Stomach smooth muscle (tissue), 2 donors: ENCODE measurements around the gene HBE1.

Experiments used
- H3K27ac ChIP-seq: one replicate; pipeline ENCODE4 v1.7.0; 2013; ENCODE audit warnings: mild to moderate bottlenecking, low read length, inconsistent platforms
- H3K27me3 ChIP-seq, 2 donors: one replicate each; pipeline ENCODE4 v1.7.0; 2013; ENCODE audit warnings: low read length in 2 of 2; ENCODE audit not compliant: insufficient read depth in 2 of 2, control insufficient read depth in 1 of 2
- H3K36me3 ChIP-seq, 2 donors: one replicate each; pipeline ENCODE4 v1.7.0; 2013; ENCODE audit warnings: low read length in 2 of 2; ENCODE audit not compliant: control insufficient read depth in 2 of 2, insufficient read depth in 2 of 2
- H3K4me1 ChIP-seq: one replicate; pipeline ENCODE4 v1.7.0; 2013; ENCODE audit warnings: low read length; ENCODE audit not compliant: control insufficient read depth, insufficient read depth
- H3K4me3 ChIP-seq, 2 donors: one replicate each; pipeline ENCODE4 v1.7.0; 2013; ENCODE audit warnings: low read length in 2 of 2
- H3K9ac ChIP-seq, 2 donors: one replicate each; pipeline ENCODE4 v1.7.0; 2013; ENCODE audit warnings: low read length in 2 of 2, mild to moderate bottlenecking in 1 of 2
- H3K9me3 ChIP-seq, 2 donors: one replicate each; pipeline ENCODE4 v1.7.0; 2013; ENCODE audit warnings: low read length in 2 of 2; ENCODE audit not compliant: control insufficient read depth in 2 of 2
- donor health status: healthy.
- donor health status: Pancreatic carcinoma.

HBE1 gene

DNA sequence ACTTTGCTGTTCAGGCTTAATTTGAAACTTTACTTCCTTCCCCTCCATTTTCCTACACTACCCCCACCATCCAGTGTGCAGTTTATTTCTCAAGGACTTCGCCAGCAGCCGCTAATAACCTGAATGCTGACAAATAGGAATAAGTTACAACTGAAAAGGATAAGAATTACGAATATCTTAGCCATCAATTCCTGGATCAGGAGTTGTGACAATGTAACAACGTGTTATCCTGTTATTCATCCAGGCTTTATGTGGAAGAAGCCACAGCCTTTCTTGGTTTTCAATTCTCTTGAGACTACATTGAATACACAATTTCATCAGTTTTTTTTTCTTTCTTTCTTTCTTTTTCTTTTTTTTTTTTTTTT lies 25.9 kb downstream of the HBE1 start:
- Histone ChIP-seq H3K27me3 (peaks cover 0 to 2% of the 10 kb centered on the region in 2 donors), H3K4me3 (no peak overlapping the region), H3K36me3 (no peaks in the 10 kb centered on the region), H3K4me1 (no peaks in the 10 kb centered on the region), H3K9me3 (no peaks in the 10 kb centered on the region), H3K9ac (no peak overlapping the region), H3K27ac (no peak overlapping the region)

DNA sequence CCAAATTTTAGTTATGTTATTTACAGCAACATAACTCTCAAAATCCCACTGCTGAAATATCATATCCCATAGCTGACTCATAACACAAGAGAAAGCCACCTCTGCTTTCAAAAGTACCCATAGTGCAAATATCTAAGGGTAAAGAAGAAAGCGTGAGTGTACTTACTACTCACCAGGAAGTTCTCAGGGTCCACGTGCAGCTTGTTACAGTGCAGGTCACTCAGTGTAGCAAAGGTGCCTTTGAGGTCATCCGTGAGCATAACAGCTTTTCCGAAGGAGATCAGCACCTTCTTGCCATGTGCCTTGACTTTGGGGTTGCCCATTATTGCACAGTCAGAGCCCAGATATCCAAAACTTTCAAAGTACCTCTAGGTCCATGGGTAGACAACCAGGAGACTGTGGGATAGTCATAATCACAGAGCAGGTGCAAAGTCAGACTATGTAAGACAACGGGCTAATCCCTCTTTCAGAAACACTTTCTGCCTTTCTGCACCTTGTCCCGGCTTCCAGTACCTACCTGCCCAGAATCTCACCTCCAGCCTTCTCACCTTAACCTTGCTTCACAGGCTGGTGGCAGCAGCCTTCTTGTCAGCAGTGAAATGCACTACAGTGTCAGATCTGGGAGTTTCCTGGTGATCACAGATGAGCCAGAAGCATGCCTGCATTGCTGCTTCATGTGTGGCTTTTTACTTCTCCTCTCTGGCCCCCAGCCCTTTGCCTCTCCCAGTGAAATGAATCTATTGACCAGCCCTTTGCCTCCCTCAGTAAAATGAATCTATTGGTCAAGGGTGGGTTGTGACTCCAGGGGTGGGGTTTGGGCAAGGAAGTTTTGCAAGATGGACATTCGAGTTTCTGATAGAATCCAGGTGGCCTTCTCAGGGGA lies 26.6 kb downstream of the HBE1 start:
- H3K27ac ChIP-seq, result no peak overlapping the region
- no peak overlapping the region for H3K9ac ChIP-seq
- no peaks in the 10 kb centered on the region for H3K9me3 ChIP-seq
- no peak overlapping the region for H3K4me3 ChIP-seq
- H3K36me3 ChIP-seq, result no peaks in the 10 kb centered on the region
- H3K27me3 ChIP-seq, result peaks cover 0 to 2% of the 10 kb centered on the region in 2 donors
- no peaks in the 10 kb centered on the region for H3K4me1 ChIP-seq

- Histone ChIP-seq H3K27me3 (peaks cover 0 to 2% of the 10 kb centered on the region in 2 donors), H3K4me3 (no peak overlapping the region), H3K27ac (no peak overlapping the region)
Measured at GRCh38 chr11:5242208-5242607, 27.5 kb downstream of the HBE1 start.

DNA sequence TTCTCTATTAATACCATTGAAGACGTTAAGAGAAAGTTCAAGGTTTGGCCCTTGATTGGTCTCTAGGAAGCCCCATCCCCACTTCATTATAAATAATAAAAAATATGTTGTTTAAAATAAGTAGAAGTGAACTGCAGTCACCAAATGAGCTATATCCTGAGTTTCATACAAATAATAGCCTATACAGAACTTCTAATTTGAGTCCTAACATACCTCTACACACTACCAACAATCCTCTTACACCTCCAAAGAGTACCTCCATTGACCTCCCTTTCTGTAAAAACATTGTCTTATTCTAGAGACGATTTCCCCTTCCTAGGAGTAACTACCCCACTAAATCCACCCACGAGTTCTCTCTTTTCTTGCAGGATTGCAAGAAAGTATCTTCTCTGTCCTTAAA lies 28.3 kb downstream of the HBE1 start:
- no peaks in the 10 kb centered on the region for H3K4me1 ChIP-seq
- H3K9me3 ChIP-seq, result no peaks in the 10 kb centered on the region
- no peaks in the 10 kb centered on the region for H3K36me3 ChIP-seq
- peaks cover 0 to 2% of the 10 kb centered on the region in 2 donors for H3K27me3 ChIP-seq
- H3K27ac ChIP-seq, result no peak overlapping the region
- H3K9ac ChIP-seq, result no peak overlapping the region
- H3K4me3 ChIP-seq, result no peak overlapping the region

More at GRCh38 chr11:5242208-5242607, 27.5 kb downstream of the HBE1 start:
- H3K4me1 ChIP-seq, result no peaks in the 10 kb centered on the region
- no peaks in the 10 kb centered on the region for H3K36me3 ChIP-seq
- no peaks in the 10 kb centered on the region for H3K9me3 ChIP-seq
- no peak overlapping the region for H3K9ac ChIP-seq

- Histone ChIP-seq H3K4me3 (no peak overlapping the region), H3K27ac (no peak overlapping the region), H3K9me3 (no peaks in the 10 kb centered on the region), H3K27me3 (peaks cover 0 to 2% of the 10 kb centered on the region in 2 donors), H3K4me1 (no peaks in the 10 kb centered on the region), H3K36me3 (no peaks in the 10 kb centered on the region), H3K9ac (no peak overlapping the region)
Measured at GRCh38 chr11:5240458-5240857, 29.3 kb downstream of the HBE1 start.

- no peaks in the 10 kb centered on the region for H3K9me3 ChIP-seq
- H3K27ac ChIP-seq, result no peak overlapping the region
- no peak overlapping the region for H3K9ac ChIP-seq
- no peaks in the 10 kb centered on the region for H3K36me3 ChIP-seq
- no peak overlapping the region for H3K4me3 ChIP-seq
- H3K4me1 ChIP-seq, result no peaks in the 10 kb centered on the region
- peaks cover 0 to 2% of the 10 kb centered on the region in 2 donors for H3K27me3 ChIP-seq
Measured at GRCh38 chr11:5240056-5240455, 29.7 kb downstream of the HBE1 start.

GRCh38 chr11:5239046-5239445 lies 30.7 kb downstream of the HBE1 start:
- Histone ChIP-seq H3K9me3 (no peaks in the 10 kb centered on the region), H3K4me1 (no peaks in the 10 kb centered on the region), H3K9ac (no peak overlapping the region), H3K27me3 (peaks cover 0 to 2% of the 10 kb centered on the region in 2 donors), H3K4me3 (no peak overlapping the region), H3K27ac (no peak overlapping the region), H3K36me3 (no peaks in the 10 kb centered on the region)

GRCh38 chr11:5238486-5238885 lies 31.3 kb downstream of the HBE1 start:
- Histone ChIP-seq H3K9me3 (no peaks in the 10 kb centered on the region), H3K4me1 (no peaks in the 10 kb centered on the region), H3K4me3 (no peak overlapping the region), H3K9ac (no peak overlapping the region), H3K27ac (no peak overlapping the region), H3K27me3 (peaks cover 0 to 2% of the 10 kb centered on the region in 2 donors), H3K36me3 (no peaks in the 10 kb centered on the region)

DNA sequence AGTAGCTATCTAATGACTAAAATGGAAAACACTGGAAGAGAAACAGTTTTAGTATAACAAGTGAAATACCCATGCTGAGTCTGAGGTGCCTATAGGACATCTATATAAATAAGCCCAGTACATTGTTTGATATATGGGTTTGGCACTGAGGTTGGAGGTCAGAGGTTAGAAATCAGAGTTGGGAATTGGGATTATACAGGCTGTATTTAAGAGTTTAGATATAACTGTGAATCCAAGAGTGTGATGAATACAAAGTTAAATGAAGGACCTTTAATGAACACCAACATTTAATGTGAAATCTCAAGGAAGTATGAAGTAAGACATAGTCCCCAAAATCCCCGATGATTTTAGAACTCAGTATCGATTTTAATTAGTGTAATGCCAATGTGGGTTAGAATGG lies 32.3 kb downstream of the HBE1 start:
- Histone ChIP-seq H3K36me3 (no peaks in the 10 kb centered on the region), H3K27ac (no peak overlapping the region), H3K9ac (no peak overlapping the region), H3K27me3 (no peaks in the 10 kb centered on the region), H3K9me3 (no peaks in the 10 kb centered on the region), H3K4me1 (no peaks in the 10 kb centered on the region), H3K4me3 (no peak overlapping the region)

GRCh38 chr11:5235364-5236095 lies 34.2 kb downstream of the HBE1 start:
- H3K27ac ChIP-seq, result no peak overlapping the region
- H3K36me3 ChIP-seq, result no peaks in the 10 kb centered on the region
- no peak overlapping the region for H3K4me3 ChIP-seq
- no peak overlapping the region for H3K9ac ChIP-seq
- H3K9me3 ChIP-seq, result no peaks in the 10 kb centered on the region
- no peaks in the 10 kb centered on the region for H3K4me1 ChIP-seq
- H3K27me3 ChIP-seq, result no peaks in the 10 kb centered on the region

DNA sequence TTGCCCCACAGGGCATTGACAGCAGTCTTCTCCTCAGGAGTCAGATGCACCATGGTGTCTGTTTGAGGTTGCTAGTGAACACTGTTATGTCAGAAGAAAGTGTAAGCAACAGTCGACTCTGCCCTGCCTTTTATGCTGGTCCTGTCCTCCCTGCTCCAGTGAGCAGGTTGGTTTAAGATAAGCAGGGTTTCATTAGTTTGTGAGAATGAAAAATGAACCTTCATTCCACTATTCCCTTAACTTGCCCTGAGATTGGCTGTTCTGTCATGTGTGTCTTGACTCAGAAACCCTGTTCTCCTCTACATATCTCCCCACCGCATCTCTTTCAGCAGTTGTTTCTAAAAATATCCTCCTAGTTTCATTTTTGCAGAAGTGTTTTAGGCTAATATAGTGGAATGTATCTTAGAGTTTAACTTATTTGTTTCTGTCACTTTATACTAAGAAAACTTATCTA lies 35.3 kb downstream of the HBE1 start, which contains the start of gene HBD:
HBD (minus strand) TSS at position 103 of the 454 bp plus-strand sequence; CDS start at position 53, 50 bp downstream.
- Histone ChIP-seq H3K27ac (no peak within 1 kb of the TSS), H3K4me3 (no peak within 1 kb of the TSS), H3K9ac (no peak within 1 kb of the TSS), H3K9me3 (no peaks in the 10 kb centered on the region), H3K4me1 (no peaks in the 10 kb centered on the region), H3K36me3 (no peaks in the 10 kb centered on the region), H3K27me3 (no peaks in the 10 kb centered on the region)
